ENCODE results near the gene TUBB4B. TPM values are rescaled to one million over a fixed set of nuclear protein-coding genes. Genes with fewer than 3 reads are reported as not detected.

Gene TUBB4B
- total RNA-seq, 1 experiment from 2014 or later, result 424 TPM

DNA sequence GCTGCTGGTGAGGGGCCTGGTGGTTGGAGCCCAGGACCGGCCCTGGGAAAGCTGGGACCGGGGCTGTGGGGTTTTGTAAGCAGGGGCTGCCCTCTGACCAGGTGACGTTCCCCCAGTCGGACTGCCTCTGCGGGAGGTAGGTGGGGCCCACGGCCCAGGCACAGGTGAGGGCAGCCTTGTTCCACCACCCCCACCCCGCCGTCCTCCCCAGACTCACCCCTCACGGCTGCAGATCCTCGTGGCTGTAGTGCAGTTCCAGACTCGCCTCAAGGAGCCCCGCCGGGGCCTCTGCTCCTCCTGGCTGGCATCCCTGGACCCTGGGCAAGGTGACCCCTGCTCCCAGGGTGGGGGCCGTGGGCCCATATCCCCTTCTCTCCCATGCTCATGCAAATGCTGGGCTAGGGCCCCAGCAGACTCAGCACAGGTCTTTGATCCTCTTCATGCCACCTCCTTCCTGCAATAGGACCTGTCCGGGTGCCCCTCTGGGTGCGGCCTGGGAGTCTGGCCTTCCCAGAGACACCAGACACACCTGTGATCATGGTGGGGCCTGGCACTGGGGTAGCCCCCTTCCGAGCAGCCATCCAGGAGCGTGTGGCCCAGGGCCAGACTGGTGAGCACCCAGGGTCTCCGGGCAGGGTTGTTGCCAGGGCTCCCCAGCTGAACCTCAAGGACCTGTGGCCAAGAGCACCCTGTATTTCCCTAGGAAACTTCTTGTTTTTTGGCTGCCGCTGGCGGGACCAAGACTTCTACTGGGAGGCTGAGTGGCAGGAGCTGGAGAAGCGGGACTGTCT, 25.7 kb upstream of the TUBB4B start:
- Histone ChIP-seq H3K79me2 (ENCODE audit: low read length) (no peaks in the 10 kb centered on the region), H3K4me2 (ENCODE audit: low read length) (no peak overlapping the region), H2AFZ (ENCODE audit: low read length) (no peak overlapping the region), H3K36me3 (ENCODE audit: low read depth, low read length) (no peaks in the 10 kb centered on the region), H3K9ac (ENCODE audit: low read length) (no peak overlapping the region), H3K9me2 (replicated peaks; ENCODE audit: low read length) (no peaks in the 10 kb centered on the region), H3K27me3 (ENCODE audit: low read length) (no peaks in the 10 kb centered on the region), H3K4me3 (ENCODE audit: low read length) (no peak overlapping the region), H3K9me3 (ENCODE audit: low read length) (no peaks in the 10 kb centered on the region), H3F3A (ENCODE audit: low read length, unreplicated experiment) (no peaks in the 10 kb centered on the region), H4K20me1 (ENCODE audit: low read length) (no peaks in the 10 kb centered on the region), H3K4me1 (ENCODE audit: insufficient read depth, low read length) (peaks cover 24% of the 10 kb centered on the region), H3K27ac (ENCODE audit: low read length) (no peak overlapping the region)
- POLR2A ChIA-PET (ENCODE audit: unreplicated experiment), result no interaction called here
- CTCF ChIA-PET, result no interaction called here
- DNase-seq, result no peak
- BruUV-seq (replicated peaks), result no TSS peak
- intact Hi-C loops (cut with micrococcal nuclease), result no loop called here
- ATAC-seq, result no peak
- no peak for TF ChIP-seq EZH2 (IDR thresholded peaks at IDR 0.05; ENCODE audit: low read length, unreplicated experiment)
- TF ChIP-seq EZH2phosphoT487 (IDR thresholded peaks at IDR 0.05; ENCODE audit: borderline replicate concordance, low read length), result no peak
- TF ChIP-seq CTCF (conservative IDR thresholded peaks at IDR 0.05; ENCODE audit: low read depth, low read length), result no peak

DNA sequence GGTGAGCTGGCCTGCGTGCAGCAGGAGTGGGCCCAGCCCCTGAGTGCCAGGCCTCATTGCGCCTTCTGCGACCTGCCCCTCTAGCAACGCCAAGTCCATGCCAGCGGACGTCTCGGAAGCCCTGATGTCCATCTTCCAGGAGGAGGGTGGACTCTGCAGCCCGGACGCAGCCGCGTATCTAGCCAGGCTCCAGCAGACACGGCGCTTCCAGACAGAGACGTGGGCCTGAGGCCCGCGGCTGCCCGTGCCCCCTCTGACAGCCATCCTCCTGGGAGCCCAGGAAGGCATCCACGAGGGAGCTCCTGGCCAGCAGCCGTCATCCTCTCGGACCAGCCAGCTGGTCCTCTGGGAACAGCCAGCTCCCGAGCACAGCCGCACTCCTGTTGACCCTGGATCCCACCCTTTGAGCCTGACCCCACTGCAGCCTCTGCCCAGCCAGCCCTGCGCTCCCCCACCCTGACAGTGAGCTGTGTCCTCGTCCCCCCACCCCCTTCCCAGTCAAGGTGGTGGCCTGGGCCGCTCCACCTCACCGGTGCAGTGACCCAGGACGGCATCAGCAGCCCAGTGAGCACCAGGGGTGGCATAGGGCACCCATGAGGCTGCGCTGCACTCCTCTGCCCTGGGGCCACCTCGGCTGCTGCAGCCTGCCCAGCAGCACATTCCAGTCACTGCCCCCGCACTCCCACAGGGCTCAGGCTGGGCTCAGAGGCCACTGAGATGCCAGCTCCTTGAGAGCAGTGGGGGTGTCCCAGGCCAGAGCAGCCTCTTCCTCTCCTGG, 24.7 kb upstream of the TUBB4B start:
- H3K36me3 ChIP-seq (ENCODE audit: low read depth, low read length), result no peaks in the 10 kb centered on the region
- H3K9ac ChIP-seq (ENCODE audit: low read length), result no peak overlapping the region
- no peak overlapping the region for H3K27ac ChIP-seq (ENCODE audit: low read length)
- peak overlapping the region; percentile 70; the same call in 1 of the 2 replicates for H3K4me3 ChIP-seq (ENCODE audit: low read length)
- ChIA-PET POLR2A (ENCODE audit: unreplicated experiment) (no interaction called here), CTCF (no interaction called here)
- DNase-seq (no peak), ATAC-seq (no peak)
- no peaks in the 10 kb centered on the region for H3K27me3 ChIP-seq (ENCODE audit: low read length)
- intact Hi-C loops (cut with micrococcal nuclease), result no loop called here
- H3K79me2 ChIP-seq (ENCODE audit: low read length), result no peaks in the 10 kb centered on the region
- TF ChIP-seq EZH2 (IDR thresholded peaks at IDR 0.05; ENCODE audit: low read length, unreplicated experiment) (no peak), CTCF (conservative IDR thresholded peaks at IDR 0.05; ENCODE audit: low read depth, low read length) (no peak), EZH2phosphoT487 (IDR thresholded peaks at IDR 0.05; ENCODE audit: borderline replicate concordance, low read length) (no peak)
- H3K4me1 ChIP-seq (ENCODE audit: insufficient read depth, low read length), result peaks cover 24% of the 10 kb centered on the region
- no peaks in the 10 kb centered on the region for H3F3A ChIP-seq (ENCODE audit: low read length, unreplicated experiment)
- no peaks in the 10 kb centered on the region for H4K20me1 ChIP-seq (ENCODE audit: low read length)
- H3K4me2 ChIP-seq (ENCODE audit: low read length), result peak overlapping the region; percentile 90
- BruUV-seq (replicated peaks), result no TSS peak
- no peaks in the 10 kb centered on the region for H3K9me3 ChIP-seq (ENCODE audit: low read length)
- no peaks in the 10 kb centered on the region for H3K9me2 ChIP-seq (replicated peaks; ENCODE audit: low read length)
- H2AFZ ChIP-seq (ENCODE audit: low read length), result no peak overlapping the region

All from PC-3 (cell line).